HG03139 (cell line): ENCODE results near the gene ALKBH7.
A peak's percentile ranks its signal among the peaks of the same experiment; 100 is the strongest.
"Not testable (repeated sequence)": the region's sequence is repeated elsewhere in the genome, so short reads cannot be mapped to it uniquely, and the experiment has no call there.

Experiments
- ATAC-seq: cut with Tn5 transposase; IDR thresholded peaks from one replicate; pipeline ENCODE4 v1.9.1; 2021; ENCODE audit not compliant: unreplicated experiment

The ALKBH7 gene

GRCh38 chr19:6372594-6373095 is at the start of gene ALKBH7:
Gene ALKBH7 (plus strand): TSS chr19:6372794. CDS start chr19:6372821, 27 bp downstream.
- ATAC-seq, result peak; percentile 71

- no peak for ATAC-seq
Observed at GRCh38 chr19:6324757-6325156, 47.8 kb upstream of the ALKBH7 start.

GRCh38 chr19:6325614-6326013 is 47.0 kb upstream of the ALKBH7 start:
- ATAC-seq, result no peak

GRCh38 chr19:6326815-6327214 is 45.8 kb upstream of the ALKBH7 start:
- no peak for ATAC-seq

- no peak for ATAC-seq
Observed at GRCh38 chr19:6333439-6333838, 39.2 kb upstream of the ALKBH7 start, which contains the start of gene ACER1. Gene ACER1 (minus strand): TSS chr19:6333612. CDS start chr19:6333551, 61 bp downstream.

- no peak for ATAC-seq
Observed at GRCh38 chr19:6334490-6335285, 37.9 kb upstream of the ALKBH7 start.

- ATAC-seq, result no peak
Observed at GRCh38 chr19:6340493-6341201, 31.9 kb upstream of the ALKBH7 start.

GRCh38 chr19:6343462-6343861 is 29.1 kb upstream of the ALKBH7 start:
- no peak for ATAC-seq

- not testable (repeated sequence) for ATAC-seq
Observed at GRCh38 chr19:6349271-6349670, 23.3 kb upstream of the ALKBH7 start.

GRCh38 chr19:6350688-6351087 is 21.9 kb upstream of the ALKBH7 start:
- ATAC-seq, result no peak

GRCh38 chr19:6352381-6353165 is 20.0 kb upstream of the ALKBH7 start:
- no peak for ATAC-seq

GRCh38 chr19:6354098-6354674 is 18.4 kb upstream of the ALKBH7 start:
- ATAC-seq, result no peak

- not testable (repeated sequence) for ATAC-seq
Observed at GRCh38 chr19:6355321-6356040, 17.1 kb upstream of the ALKBH7 start.

GRCh38 chr19:6357174-6357573 is 15.4 kb upstream of the ALKBH7 start:
- ATAC-seq, result no peak

GRCh38 chr19:6358003-6358402 is 14.6 kb upstream of the ALKBH7 start:
- ATAC-seq, result no peak

- no peak for ATAC-seq
Observed at GRCh38 chr19:6359568-6360341, 12.8 kb upstream of the ALKBH7 start.

GRCh38 chr19:6360445-6360844 is 12.1 kb upstream of the ALKBH7 start:
- not testable (repeated sequence) for ATAC-seq

- not testable (repeated sequence) for ATAC-seq
Observed at GRCh38 chr19:6360857-6361216, 11.8 kb upstream of the ALKBH7 start.

- ATAC-seq, result no peak
Observed at GRCh38 chr19:6362027-6362350, 10.6 kb upstream of the ALKBH7 start.

- no peak for ATAC-seq
Observed at GRCh38 chr19:6362351-6362801, 10.2 kb upstream of the ALKBH7 start.
